ENCODE data around the gene NRROS. TPM values are rescaled to one million over a fixed set of nuclear protein-coding genes. Genes with fewer than 3 reads are reported as not detected.
A peak's percentile ranks its signal among the peaks of the same experiment; 100 is the strongest.

Gene NRROS
- total and polyA plus RNA-seq, 10 of the 15 experiments (the other 5 are each of a cell fraction or from before 2014, with no cell fraction given): 0.35 to 42.2 (median 12.6) TPM

GRCh38 chr3:196645096-196645495, 5.6 kb downstream of the NRROS start:
- Histone ChIP-seq H3K27ac (ENCODE audit: control insufficient read depth, insufficient read depth) (no peak overlapping the region), H3K4me2 (ENCODE audit: control insufficient read depth, insufficient read depth) (peak overlapping the region; percentile 53; the same call in 1 of the 2 replicates), H4K20me1 (ENCODE audit: control insufficient read depth, insufficient read depth) (no peaks in the 10 kb centered on the region), H3K9ac (ENCODE audit: control insufficient read depth, insufficient read depth, low read length) (no peak overlapping the region), H2AFZ (ENCODE audit: control insufficient read depth, low read depth, low read length) (no peak overlapping the region), H3K27me3 (replicated peaks in 1 of 2; ENCODE audit: control insufficient read depth in 2 of 2, insufficient read depth in 2 of 2, low read length in 1 of 2) (no peaks in the 10 kb centered on the region), H3K79me2 (ENCODE audit: control insufficient read depth, insufficient read depth, low read length) (peaks cover 94% of the 10 kb centered on the region), H3K9me3 (replicated peaks; ENCODE audit: control insufficient read depth, insufficient read depth, low read length) (no peaks in the 10 kb centered on the region; the same call in 2 of the 3 replicates), H3K36me3 (ENCODE audit: control insufficient read depth in 2 of 2, insufficient read depth in 2 of 2, low read length in 1 of 2) (peaks cover 10 to 25% of the 10 kb centered on the region in 2 experiments), H3K4me1 (ENCODE audit: control insufficient read depth, insufficient read depth, low read length) (peaks cover 48% of the 10 kb centered on the region), H3K4me3 (no peak overlapping the region)
- TF ChIP-seq IKZF1 (conservative IDR thresholded peaks at IDR 0.05): 0 out of 2 replicates have a peak, but pooled peaks have one; percentile 19
- TF ChIP-seq ZZZ3 (IDR thresholded peaks at IDR 0.05; ENCODE audit: control insufficient read depth, insufficient read length, low read depth): no peak
- no peak for TF ChIP-seq CEBPB (IDR thresholded peaks at IDR 0.05; ENCODE audit: borderline replicate concordance in 1 of 2, low read depth in 2 of 2, low read length in 2 of 2)
- TF ChIP-seq BHLHE40 (IDR thresholded peaks at IDR 0.05; ENCODE audit: borderline replicate concordance in 1 of 2, low read depth in 2 of 2, low read length in 1 of 2): no peak
- 0 out of 2 replicates have a peak, but pooled peaks have one; percentile 18 for TF ChIP-seq NKRF (conservative IDR thresholded peaks at IDR 0.05)
- in situ Hi-C loops (cut with MboI) (no loop called here), intact Hi-C loops (cut with micrococcal nuclease; ENCODE audit: unreplicated experiment) (no loop called here)
- FAIRE-seq: no peak
- SMC1A ChIA-PET (ENCODE audit: uncharacterized antibody, unreplicated experiment): interaction anchor here (0.6 to 7.6 kb wide), 8 partner anchors 9 to 71 kb away, joined by 3 to 82 read pairs (median 4); no protein-coding TSS in a partner anchor
- RAD21 ChIA-PET (ENCODE audit: unreplicated experiment): interaction anchor here (1.1 to 2.6 kb wide), 2 partner anchors 15 to 35 kb away, joined by 5 to 15 read pairs; no protein-coding TSS in a partner anchor
- CTCF ChIA-PET: interaction anchor here (0.5 to 7.9 kb wide), 6 partner anchors 30 to 325 kb away, joined by 3 to 64 read pairs (median 4); no protein-coding TSS in a partner anchor
- BruUV-seq (replicated peaks): TSS peak; percentile 1
- no peak for ATAC-seq
- POLR2A ChIA-PET: interaction anchor here (0.7 to 2.7 kb wide), 3 partner anchors 12 to 84 kb away, joined by 3 to 20 read pairs (median 4); no protein-coding TSS in a partner anchor
- WGBS (ENCODE audit: insufficient coverage, insufficient replicate concordance, low lambda C conversion rate, missing lambda C conversion rate): 72% methylated on average over 4 of the region's 4 CpGs
- no peak for DNase-seq (ENCODE audit: low read depth, low spot score)

Measured in GM12878 (cell line).